CD4-positive, CD25-positive, alpha-beta regulatory T cell (primary cell): ENCODE data around the gene LUC7L2. TPM values are rescaled to one million over a fixed set of nuclear protein-coding genes. Genes with fewer than 3 reads are reported as not detected.
A peak's percentile ranks its signal among the peaks of the same experiment; 100 is the strongest.
"Not testable (repeated sequence)": the region's sequence is repeated elsewhere in the genome, so short reads cannot be mapped to it uniquely, and the experiment has no call there.

Source experiments
- ATAC-seq, 2 donors: fragments of 150-1000 bp; cut with Tn5 transposase; one replicate each; pipeline ENCODE4 v1.10.0; 2021; ENCODE audit warnings: low read depth in 2 of 2, moderate number of reproducible peaks in 2 of 2, moderate library complexity in 1 of 2
- DNase-seq, 3 donors: peaks; one replicate each; pipeline versions ENCODE4 v3.0.0 to v3.0.0-alpha.2; 2012 to 2022; ENCODE audit warnings: mixed read lengths in 1 of 3
- H3K27ac ChIP-seq: one replicate; pipeline ENCODE4 v1.7.0; 2013; ENCODE audit warnings: mild to moderate bottlenecking, low read length; ENCODE audit not compliant: insufficient read depth, poor library complexity, severe bottlenecking
- H3K27me3 ChIP-seq: one replicate; pipeline ENCODE4 v1.7.0; 2013; ENCODE audit warnings: low read length; ENCODE audit not compliant: control insufficient read depth, insufficient read depth
- H3K36me3 ChIP-seq: one replicate; pipeline ENCODE4 v1.7.0; 2013; ENCODE audit warnings: mild to moderate bottlenecking, low read length, moderate library complexity; ENCODE audit not compliant: control insufficient read depth, insufficient read depth
- H3K4me1 ChIP-seq: 2 replicates; pipeline ENCODE4 v1.7.0; 2013; ENCODE audit warnings: mild to moderate bottlenecking, low read length; ENCODE audit not compliant: insufficient read depth, control insufficient read depth, poor library complexity, severe bottlenecking
- H3K4me3 ChIP-seq: one replicate; pipeline ENCODE4 v1.7.0; 2013; ENCODE audit warnings: low read depth, mild to moderate bottlenecking, low read length, moderate library complexity
- H3K9me3 ChIP-seq, 2 experiments: 1 replicate in 1 of 2; 2 replicates in 1 of 2; pipeline ENCODE4 v1.7.0; 2013; ENCODE audit warnings: low read length in 2 of 2, mild to moderate bottlenecking in 1 of 2, moderate library complexity in 1 of 2; ENCODE audit not compliant: control insufficient read depth in 2 of 2
- H3K27ac Mint-ChIP-seq, 3 donors: one replicate each; pipeline ENCODE4 v1.8.0; 2020 to 2022; ENCODE audit warnings: mild to moderate bottlenecking in 3 of 3, mixed read lengths in 3 of 3, moderate library complexity in 2 of 3
- H3K27me3 Mint-ChIP-seq: one replicate; pipeline ENCODE4 v1.8.0; 2022; ENCODE audit warnings: mild to moderate bottlenecking, mixed read lengths
- H3K36me3 Mint-ChIP-seq: one replicate; pipeline ENCODE4 v1.8.0; 2020; ENCODE audit warnings: mixed read lengths
- H3K4me1 Mint-ChIP-seq, 4 donors: one replicate each; pipeline ENCODE4 v1.8.0; 2020 to 2022; ENCODE audit warnings: mixed read lengths in 4 of 4, mild to moderate bottlenecking in 1 of 4
- H3K4me3 Mint-ChIP-seq, 4 donors: one replicate each; pipeline ENCODE4 v1.8.0; 2020 to 2022; ENCODE audit warnings: mild to moderate bottlenecking in 4 of 4, mixed read lengths in 4 of 4, moderate library complexity in 3 of 4
- H3K9me3 Mint-ChIP-seq, 7 donors: one replicate each; pipeline ENCODE4 v1.8.0; 2020 to 2022; ENCODE audit warnings: mixed read lengths in 7 of 7, mild to moderate bottlenecking in 3 of 7, moderate library complexity in 2 of 7
- polyA plus RNA-seq, 4 donors: library from polyadenylated mRNA; unstranded; fragments of 300-500 nt; fragmentation: Illumina TruSeq; gene quantifications; one replicate each; pipeline ENCODE4 v1.2.3, GENCODE V29; 2021
- total RNA-seq: library from RNA; stranded (reverse); gene quantifications from one replicate; pipeline ENCODE4 v1.2.3, GENCODE V29; 2022

LUC7L2 gene
- total and polyA plus RNA-seq, 5 donors from 2014 or later: 56.9 to 190 (median 60.7) TPM

GRCh38 chr7:139341058-139341775 lies 18.5 kb upstream of the LUC7L2 start, which contains the start of gene FMC1:
FMC1 (plus strand) TSS chr7:139341337; CDS start chr7:139341385, 48 bp downstream.
- peaks cover 26 to 45% (median 36%) of the 10 kb centered on the region in 4 donors for H3K4me1 Mint-ChIP-seq
- DNase-seq: peak; percentile 76 to 95 (median 87)

GRCh38 chr7:139341776-139342226 lies 17.9 kb upstream of the LUC7L2 start:
- Histone ChIP-seq H3K4me3 (peak overlapping the region; percentile 94), H3K4me1 (peaks cover 11% of the 10 kb centered on the region), H3K27ac (peak overlapping the region; percentile 99), H3K9me3 (no peaks in the 10 kb centered on the region), H3K36me3 (peaks cover 5% of the 10 kb centered on the region), H3K27me3 (no peaks in the 10 kb centered on the region)
- ATAC-seq (no peak), DNase-seq (peak in 1 of 3 donors; percentile 6)
- Mint-ChIP-seq H3K4me3 (peak overlapping the region; percentile 91 to 97 (median 96)), H3K36me3 (peaks cover 15% of the 10 kb centered on the region), H3K9me3 (peaks cover 0 to 10% (median 2%) of the 10 kb centered on the region in 7 donors), H3K4me1 (peaks cover 26 to 48% (median 37%) of the 10 kb centered on the region in 4 donors), H3K27me3 (peaks cover 17% of the 10 kb centered on the region), H3K27ac (peak overlapping the region; percentile 100)

More at GRCh38 chr7:139341058-139341775, 18.5 kb upstream of the LUC7L2 start, which contains the start of gene FMC1:
- no peaks in the 10 kb centered on the region for H3K36me3 ChIP-seq
- ATAC-seq: peak; percentile 57 to 58
- Mint-ChIP-seq H3K27ac (peak within 1 kb of the TSS; percentile 100), H3K4me3 (peak within 1 kb of the TSS; percentile 91 to 97 (median 96)), H3K36me3 (peaks cover 13% of the 10 kb centered on the region), H3K9me3 (peaks cover 0 to 10% (median 2%) of the 10 kb centered on the region in 7 donors), H3K27me3 (peaks cover 17% of the 10 kb centered on the region)
- no peaks in the 10 kb centered on the region for H3K27me3 ChIP-seq
- peaks cover 11% of the 10 kb centered on the region for H3K4me1 ChIP-seq
- H3K9me3 ChIP-seq: no peaks in the 10 kb centered on the region
- peak within 1 kb of the TSS; percentile 99 for H3K27ac ChIP-seq
- peak within 1 kb of the TSS; percentile 94 for H3K4me3 ChIP-seq

- ATAC-seq (no peak), DNase-seq (no peak)
- peaks cover 13% of the 10 kb centered on the region for H3K27me3 Mint-ChIP-seq
- peaks cover 26 to 43% (median 34%) of the 10 kb centered on the region in 4 donors for H3K4me1 Mint-ChIP-seq
- H3K36me3 Mint-ChIP-seq: peaks cover 22% of the 10 kb centered on the region
- no peaks in the 10 kb centered on the region for H3K9me3 ChIP-seq
- peaks cover 11% of the 10 kb centered on the region for H3K4me1 ChIP-seq
- no peak overlapping the region for H3K27ac Mint-ChIP-seq
- peaks cover 0 to 8% (median 1%) of the 10 kb centered on the region in 7 donors for H3K9me3 Mint-ChIP-seq
- no peak overlapping the region for H3K27ac ChIP-seq
- no peak overlapping the region for H3K4me3 ChIP-seq
- no peaks in the 10 kb centered on the region for H3K27me3 ChIP-seq
- peaks cover 5% of the 10 kb centered on the region for H3K36me3 ChIP-seq
- H3K4me3 Mint-ChIP-seq: peak overlapping the region in 1 of 4 donors; percentile 11
Observed at GRCh38 chr7:139345042-139345441, 14.7 kb upstream of the LUC7L2 start.

- H3K4me1 ChIP-seq: no peaks in the 10 kb centered on the region
- ATAC-seq (no peak), DNase-seq (no peak)
- H3K36me3 ChIP-seq: peaks cover 9% of the 10 kb centered on the region
- no peak overlapping the region for H3K4me3 Mint-ChIP-seq
- no peak overlapping the region for H3K27ac ChIP-seq
- no peaks in the 10 kb centered on the region for H3K27me3 ChIP-seq
- H3K27ac Mint-ChIP-seq: peak overlapping the region in 1 of 3 donors; percentile 4
- H3K36me3 Mint-ChIP-seq: peaks cover 25% of the 10 kb centered on the region
- H3K4me1 Mint-ChIP-seq: peaks cover 8 to 16% (median 12%) of the 10 kb centered on the region in 4 donors
- no peaks in the 10 kb centered on the region for H3K9me3 Mint-ChIP-seq
- no peaks in the 10 kb centered on the region for H3K9me3 ChIP-seq
- H3K27me3 Mint-ChIP-seq: no peaks in the 10 kb centered on the region
- H3K4me3 ChIP-seq: no peak overlapping the region
Observed at GRCh38 chr7:139351027-139351426, 8.7 kb upstream of the LUC7L2 start.

GRCh38 chr7:139354729-139355128 lies 5.0 kb upstream of the LUC7L2 start:
- H3K4me1 ChIP-seq: no peaks in the 10 kb centered on the region
- no peaks in the 10 kb centered on the region for H3K9me3 Mint-ChIP-seq
- peaks cover 4% of the 10 kb centered on the region for H3K36me3 ChIP-seq
- no peaks in the 10 kb centered on the region for H3K27me3 ChIP-seq
- H3K36me3 Mint-ChIP-seq: peaks cover 16% of the 10 kb centered on the region
- H3K27me3 Mint-ChIP-seq: peaks cover 4% of the 10 kb centered on the region
- no peak overlapping the region for H3K27ac Mint-ChIP-seq
- no peak overlapping the region for H3K4me3 ChIP-seq
- ATAC-seq (no peak), DNase-seq (no peak)
- peaks cover 8 to 28% (median 18%) of the 10 kb centered on the region in 4 donors for H3K4me1 Mint-ChIP-seq
- no peaks in the 10 kb centered on the region for H3K9me3 ChIP-seq
- H3K27ac ChIP-seq: no peak overlapping the region
- H3K4me3 Mint-ChIP-seq: no peak overlapping the region

- H3K36me3 ChIP-seq: peaks cover 4% of the 10 kb centered on the region
- no peaks in the 10 kb centered on the region for H3K4me1 ChIP-seq
- Mint-ChIP-seq H3K27me3 (peaks cover 7% of the 10 kb centered on the region), H3K9me3 (no peaks in the 10 kb centered on the region), H3K27ac (no peak overlapping the region), H3K36me3 (peaks cover 14% of the 10 kb centered on the region), H3K4me1 (peaks cover 8 to 27% (median 19%) of the 10 kb centered on the region in 4 donors), H3K4me3 (peak overlapping the region in 2 of 4 donors; percentile 57 to 86)
- no peaks in the 10 kb centered on the region for H3K9me3 ChIP-seq
- no peak overlapping the region for H3K27ac ChIP-seq
- ATAC-seq: no peak
- DNase-seq: no peak
- H3K4me3 ChIP-seq: no peak overlapping the region
- no peaks in the 10 kb centered on the region for H3K27me3 ChIP-seq
Observed at GRCh38 chr7:139355320-139355719, 4.4 kb upstream of the LUC7L2 start.

- Histone ChIP-seq H3K27ac (peak overlapping the region; percentile 100), H3K4me3 (peak overlapping the region; percentile 87), H3K4me1 (peaks cover 21% of the 10 kb centered on the region)
- ATAC-seq, DNase-seq, H3K9me3 Mint-ChIP-seq, H3K36me3 ChIP-seq, H3K27me3 ChIP-seq, H3K36me3 Mint-ChIP-seq, H3K9me3 ChIP-seq: not testable (repeated sequence)
- Mint-ChIP-seq H3K4me1 (peaks cover 19 to 48% (median 30%) of the 10 kb centered on the region in 4 donors), H3K27ac (peak overlapping the region; percentile 99 to 100 (median 99)), H3K27me3 (peaks cover 12% of the 10 kb centered on the region), H3K4me3 (peak overlapping the region; percentile 95 to 100 (median 99))
Observed at GRCh38 chr7:139357729-139358506, 1.8 kb upstream of the LUC7L2 start.
